NCI-H226 (cell line): ENCODE measurements around the gene FAM83F.
A peak's percentile ranks its signal among the peaks of the same experiment; 100 is the strongest.
"Not testable (repeated sequence)": the region's sequence is repeated elsewhere in the genome, so short reads cannot be mapped to it uniquely, and the experiment has no call there.

Experiments
- DNase-seq: peaks from one replicate; pipeline ENCODE4 v3.0.0-alpha.2; 2015

The FAM83F gene

DNA sequence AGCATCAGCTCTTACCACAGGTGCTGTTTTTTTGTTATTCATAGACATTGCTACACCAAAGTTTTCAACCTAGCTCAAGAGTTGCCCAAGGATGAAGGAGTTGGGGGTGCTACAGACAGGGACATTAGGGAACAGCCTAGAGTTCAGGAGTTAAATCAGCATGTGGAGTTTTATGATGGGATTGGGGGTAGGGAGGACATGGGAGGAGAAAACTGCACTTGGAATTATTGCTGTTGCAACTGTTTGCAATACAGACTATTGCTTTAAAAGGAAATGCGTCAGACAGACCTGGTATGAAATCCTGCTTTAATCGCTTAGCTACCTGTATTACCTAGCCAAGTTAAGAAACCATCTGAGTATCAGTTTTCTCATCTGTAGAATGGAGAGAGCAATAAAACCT lies 28.3 kb upstream of the FAM83F start:
- DNase-seq = no peak

DNA sequence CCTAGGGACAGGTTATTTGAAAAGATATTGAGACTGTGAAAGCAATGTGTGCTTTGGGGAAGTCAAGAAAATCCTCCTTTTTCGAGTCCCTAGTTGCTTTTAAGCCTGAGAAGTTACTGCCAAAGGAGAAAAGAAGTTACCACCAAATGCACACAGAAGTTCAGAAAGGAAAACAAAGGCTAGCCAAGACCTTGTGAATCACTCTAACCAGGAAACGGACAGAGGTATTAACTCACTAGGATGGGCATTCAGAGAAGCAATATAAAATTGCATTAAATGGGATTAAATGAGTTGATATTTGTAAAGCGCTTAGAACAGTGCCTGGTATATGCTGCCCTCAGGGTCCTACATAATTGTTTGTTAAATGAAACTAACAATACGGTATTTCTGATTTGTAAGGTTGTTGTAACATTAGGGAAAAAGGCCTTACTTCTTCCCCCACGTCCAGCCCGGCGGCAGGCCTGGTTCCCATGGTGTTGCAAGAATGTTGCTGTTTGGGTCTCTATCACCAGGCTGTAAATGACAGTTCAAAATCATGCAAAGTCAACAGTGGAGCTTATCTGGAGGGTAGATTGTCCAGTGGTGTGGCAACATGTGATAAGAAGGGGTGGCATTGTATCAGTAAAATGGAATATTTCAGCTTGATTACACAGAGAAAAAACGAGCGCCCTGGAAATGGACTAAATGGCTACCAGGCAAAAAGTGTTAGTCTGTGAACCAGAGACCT lies 27.5 kb upstream of the FAM83F start:
- DNase-seq = peak; percentile 8

DNA sequence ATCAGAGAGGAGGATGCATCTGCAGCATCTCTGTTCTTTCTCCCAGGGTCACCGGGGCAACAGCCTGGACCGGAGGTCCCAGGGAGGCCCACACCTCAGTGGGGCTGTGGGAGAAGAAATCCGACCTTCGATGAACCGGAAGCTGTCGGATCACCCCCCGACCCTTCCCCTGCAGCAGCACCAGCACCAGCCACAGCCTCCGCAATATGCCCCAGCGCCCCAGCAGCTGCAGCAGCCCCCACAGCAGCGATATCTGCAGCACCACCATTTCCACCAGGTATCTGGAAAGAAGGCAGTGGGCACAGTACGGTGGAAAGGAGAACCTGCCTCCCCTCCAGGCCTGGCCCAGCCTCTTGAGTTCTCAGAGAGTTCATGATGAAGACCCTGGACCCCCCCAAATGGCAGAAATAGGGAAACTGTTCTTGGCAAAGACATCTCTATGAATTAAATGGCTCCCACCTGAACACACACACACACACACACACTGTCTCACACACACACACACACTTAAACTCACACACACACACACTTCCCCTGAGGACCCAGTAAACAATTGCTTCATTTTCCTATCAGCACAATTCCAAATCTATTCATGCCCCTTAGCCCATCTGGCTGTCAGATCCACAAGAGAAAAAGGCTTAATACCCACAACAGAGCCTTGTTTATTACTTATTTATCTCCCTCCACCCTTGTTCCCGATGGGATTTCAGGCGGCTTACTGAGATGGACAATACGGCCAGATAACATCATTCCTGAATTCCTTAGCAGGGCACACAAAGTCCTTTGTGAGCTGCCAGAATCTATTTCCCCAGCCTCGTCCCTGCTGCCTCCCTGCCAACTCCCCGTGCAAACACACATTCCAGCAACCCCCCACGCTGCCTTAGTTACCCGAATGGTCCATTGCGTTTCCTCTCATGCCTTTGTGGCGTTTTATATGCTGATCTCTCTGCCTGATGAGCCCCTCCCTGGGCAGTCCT lies 26.5 kb upstream of the FAM83F start:
- no peak for DNase-seq

DNA sequence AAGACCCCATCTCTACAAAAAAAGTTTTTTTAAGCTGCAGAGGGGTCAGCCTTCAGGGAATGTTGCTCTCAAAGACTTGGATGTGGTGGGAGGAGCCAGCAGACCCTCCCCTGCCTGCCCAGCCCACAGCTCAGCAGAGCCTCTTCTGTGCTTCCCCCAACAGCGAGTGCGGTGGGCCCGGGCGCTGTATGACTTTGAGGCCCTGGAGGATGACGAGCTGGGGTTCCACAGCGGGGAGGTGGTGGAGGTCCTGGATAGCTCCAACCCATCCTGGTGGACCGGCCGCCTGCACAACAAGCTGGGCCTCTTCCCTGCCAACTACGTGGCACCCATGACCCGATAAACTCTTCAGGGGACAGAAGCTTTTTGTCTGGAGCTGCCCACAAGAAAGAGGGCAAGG lies 24.0 kb upstream of the FAM83F start:
- no peak for DNase-seq

DNA sequence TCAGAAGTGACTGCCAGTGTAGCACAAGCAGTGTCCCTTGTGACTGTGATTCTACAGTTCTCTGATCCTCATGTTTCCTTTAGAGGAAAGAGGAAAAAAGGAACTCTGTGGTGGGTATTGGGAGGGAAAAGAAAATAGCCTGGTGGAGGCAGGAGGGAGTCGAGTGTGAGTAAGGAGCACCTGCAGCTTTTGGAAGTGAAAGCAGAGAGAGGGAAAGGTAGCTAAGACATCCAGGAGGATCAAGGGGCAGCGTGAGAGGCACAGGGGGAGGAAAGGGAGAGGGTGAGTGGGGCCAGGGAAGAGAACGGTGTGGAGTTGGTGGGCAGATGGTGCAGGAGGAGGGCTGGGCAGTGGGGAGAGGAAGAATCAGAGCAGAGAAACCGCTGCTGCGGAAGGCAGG lies 22.1 kb upstream of the FAM83F start:
- DNase-seq = no peak

DNA sequence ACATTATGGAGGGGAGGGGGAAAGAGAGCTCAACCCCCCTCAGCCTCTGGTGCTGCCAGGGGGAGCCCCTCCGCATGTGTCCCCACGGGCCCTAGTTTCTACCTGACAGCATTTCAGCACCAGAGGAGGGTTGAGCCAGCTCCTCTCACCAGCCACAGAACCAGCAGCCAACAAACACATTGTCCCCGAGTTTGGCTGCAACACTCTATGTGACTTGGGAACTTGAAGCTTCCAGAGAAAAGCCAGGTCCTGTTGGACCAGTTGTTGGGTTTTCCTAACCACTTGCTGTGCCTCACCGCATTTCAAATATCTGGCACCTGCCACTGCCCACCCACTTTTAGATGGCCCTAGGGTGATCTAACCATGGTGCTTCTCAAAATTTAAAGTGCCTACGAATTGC lies 21.1 kb upstream of the FAM83F start:
- DNase-seq = no peak

DNA sequence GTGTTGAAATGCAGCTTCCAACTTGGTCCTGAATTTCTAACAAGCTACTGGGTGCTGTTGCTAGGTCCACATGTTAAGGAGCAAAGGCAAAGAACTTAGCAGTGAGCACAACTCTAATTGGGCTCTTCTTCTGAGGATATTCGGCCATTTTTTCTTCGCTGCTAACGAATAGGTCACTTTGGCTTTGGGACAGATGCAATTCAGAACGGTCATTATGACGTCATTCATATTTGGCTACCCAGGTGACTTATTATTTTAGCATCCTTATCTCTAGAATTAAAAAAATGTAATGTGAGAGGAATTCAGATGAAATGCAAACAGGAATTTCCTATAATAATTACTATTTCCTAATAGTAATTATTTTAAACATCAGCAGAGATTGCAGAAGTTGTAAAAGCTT lies 20.7 kb upstream of the FAM83F start:
- no peak for DNase-seq

DNA sequence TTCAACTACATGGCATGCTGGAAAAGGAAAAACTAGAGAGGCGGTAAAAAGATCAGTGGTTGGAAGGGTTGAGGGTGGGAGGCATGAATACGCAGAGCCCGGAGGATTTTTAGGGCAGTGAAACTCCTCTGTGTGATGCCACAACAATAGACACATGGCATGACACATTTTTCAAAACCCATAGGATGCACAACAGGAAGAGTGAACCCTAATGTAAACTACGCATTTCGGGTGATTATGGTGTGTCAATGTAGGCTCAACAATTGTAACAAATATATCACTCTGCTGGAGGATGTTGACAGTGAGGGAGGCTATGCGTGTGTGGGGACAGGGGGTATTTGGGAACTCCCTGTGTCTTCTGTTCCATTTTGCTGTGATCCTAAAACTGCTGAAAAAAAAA lies 15.7 kb upstream of the FAM83F start:
- no peak for DNase-seq

DNA sequence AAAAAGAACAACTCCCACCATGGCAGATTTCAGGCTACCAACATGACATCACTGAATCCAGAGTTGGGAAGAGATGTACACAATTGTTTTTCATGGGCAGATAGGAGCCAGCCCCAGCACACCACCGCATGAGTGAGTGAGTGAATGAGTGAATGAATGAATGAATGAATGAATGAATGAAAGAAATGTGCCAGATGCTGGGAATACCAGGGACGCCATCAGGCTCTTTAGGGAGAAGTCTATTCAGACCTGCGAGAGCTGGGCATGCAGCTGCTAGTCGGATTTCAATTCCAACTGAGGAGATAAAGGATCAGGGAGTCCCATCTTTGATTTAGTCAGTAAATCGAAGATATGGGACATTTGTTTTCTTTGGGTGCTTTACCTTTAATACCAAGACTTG lies 15.3 kb upstream of the FAM83F start:
- DNase-seq = no peak

DNA sequence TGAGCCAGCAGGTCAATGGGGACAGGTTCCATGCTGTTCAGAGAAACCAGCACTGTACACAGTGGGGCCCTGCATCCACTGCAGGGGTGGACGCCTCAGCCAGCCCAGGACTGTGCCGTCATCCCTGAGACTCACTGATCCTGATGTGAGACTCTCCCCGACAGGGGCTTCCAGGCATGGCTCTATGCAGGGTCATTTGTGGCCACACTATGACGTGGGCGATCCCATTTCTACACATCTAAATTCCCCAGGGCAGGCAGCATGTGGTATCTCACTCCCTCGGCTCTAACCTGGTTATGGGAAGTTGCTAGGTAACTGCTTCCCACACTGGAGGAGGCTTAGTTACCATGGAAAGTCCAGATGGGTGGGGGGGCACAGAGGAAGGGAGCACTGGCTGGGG lies 14.2 kb upstream of the FAM83F start:
- DNase-seq = no peak

DNA sequence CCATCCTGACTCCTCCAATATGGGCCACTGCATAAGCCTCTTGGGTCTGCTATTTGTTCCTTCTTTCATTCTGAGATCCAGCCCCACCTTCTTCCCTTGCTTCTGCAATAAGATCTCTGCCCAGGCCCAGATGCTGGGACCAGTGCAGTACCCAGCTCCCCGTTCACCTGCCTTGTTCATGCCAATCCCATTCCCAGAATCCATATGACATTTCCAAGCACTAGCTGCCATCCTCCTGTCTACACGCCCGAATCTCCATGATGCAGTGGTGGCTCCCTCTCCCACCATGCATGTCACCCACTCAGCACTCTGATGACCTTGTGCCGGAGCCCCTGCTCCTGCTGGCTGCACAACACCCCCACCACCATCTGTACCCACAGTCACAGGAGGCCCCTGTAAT lies 11.4 kb upstream of the FAM83F start:
- DNase-seq = no peak

DNA sequence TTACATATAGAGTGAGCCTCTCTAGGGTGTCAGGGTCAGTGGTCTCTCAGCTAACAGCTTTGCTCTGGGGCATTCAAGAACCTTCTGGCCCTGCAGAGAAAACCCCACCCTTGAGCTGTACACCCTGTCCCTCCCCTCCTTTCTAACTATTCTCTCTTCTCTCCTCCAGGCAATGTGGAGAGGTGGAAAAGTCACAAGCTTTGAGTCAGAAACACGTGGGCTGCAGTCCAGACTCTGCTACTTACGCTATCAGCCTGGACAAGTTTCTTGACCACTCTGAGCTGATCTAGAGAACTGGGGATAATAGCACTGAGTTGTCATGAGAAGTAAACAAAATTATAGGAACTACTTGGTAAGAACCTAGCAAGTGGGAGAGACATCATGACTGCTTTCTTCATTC lies 10.7 kb upstream of the FAM83F start:
- no peak for DNase-seq

DNA sequence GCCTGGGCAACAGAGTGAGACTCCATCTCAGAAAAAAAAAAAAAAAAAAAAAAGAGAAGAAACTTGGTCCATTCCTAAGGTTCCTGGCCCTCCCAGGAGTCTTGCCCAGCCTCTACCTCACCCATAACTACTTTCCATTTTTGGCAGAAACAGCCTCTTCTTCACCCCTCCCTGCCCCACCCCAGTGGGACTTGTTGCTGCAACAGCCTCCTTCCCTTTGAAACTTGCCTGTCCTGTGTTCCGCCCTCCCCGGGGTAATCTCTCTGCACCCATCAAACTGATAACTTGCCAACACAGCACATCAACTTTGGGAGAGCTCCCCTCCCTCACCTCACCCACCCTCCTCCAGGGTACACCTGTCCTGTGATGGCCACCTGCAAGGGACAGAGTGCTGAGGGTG lies 10.0 kb upstream of the FAM83F start:
- no peak for DNase-seq

DNA sequence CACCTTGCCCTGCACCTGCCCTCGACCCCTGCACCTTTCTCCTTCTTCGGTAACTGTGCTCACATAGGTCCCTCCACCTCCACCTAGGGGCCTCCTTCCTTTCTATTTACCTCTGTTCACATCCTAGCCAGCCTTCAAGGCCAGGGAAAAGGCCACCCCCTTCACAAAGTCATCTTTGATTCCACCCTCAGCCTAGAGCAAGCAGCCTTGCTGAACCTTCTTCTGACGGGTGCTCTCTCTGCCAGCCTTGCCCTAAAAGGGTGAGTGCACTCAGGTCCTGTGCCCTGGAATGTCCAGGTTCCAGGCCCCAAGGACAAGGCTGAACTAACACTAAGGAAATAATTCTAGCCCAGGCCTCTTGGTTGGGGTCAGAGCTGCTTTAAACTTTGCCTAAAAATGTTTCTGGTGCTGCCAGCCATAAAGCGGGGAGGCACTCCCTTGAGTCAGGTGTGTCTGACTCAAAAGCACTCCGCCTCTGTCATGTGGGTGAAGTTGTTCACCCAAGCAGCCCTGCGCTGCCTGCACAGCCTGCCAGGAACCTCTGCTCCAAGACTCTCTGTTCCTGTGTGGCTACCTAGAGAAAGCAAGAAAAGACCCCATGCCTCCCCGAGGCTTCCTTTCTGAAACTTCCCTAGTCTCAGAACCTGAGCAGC lies 9.2 kb upstream of the FAM83F start:
- DNase-seq = no peak

DNA sequence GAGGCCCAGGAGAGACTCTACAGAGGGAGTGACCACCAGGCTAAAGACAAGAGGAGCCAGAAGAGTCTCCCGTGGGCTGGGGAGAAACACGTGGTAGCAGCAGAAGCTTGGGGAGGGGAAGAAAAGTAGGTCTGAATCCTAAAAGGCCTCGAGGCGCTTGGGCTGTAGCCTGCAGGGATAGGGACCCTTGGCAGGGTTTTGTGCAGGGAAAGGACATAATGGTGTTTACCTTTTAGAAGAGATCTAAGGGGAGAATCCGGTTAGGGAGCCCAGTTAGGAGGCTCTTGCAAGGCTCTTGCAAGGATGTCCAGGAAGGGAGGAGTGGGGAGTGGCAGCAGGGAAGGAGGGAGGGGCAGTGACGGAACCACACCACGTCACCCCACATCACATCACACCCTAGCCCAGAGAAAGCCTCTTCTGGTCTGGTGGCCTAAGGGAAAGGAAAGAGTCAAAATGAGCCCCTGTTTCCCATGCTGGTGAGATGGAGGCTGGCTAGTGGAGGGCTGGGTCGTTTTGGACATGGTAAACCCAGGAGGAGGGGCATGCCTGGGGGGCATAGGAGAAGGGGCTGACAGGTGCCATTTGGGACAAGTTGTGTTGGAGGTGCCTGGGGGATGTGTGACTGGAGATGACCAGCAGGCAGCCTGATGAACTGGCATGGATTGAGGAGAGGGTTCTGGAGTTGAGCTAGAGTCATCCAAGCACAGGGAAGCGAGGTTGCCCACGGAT lies 6.2 kb upstream of the FAM83F start:
- no peak for DNase-seq

DNA sequence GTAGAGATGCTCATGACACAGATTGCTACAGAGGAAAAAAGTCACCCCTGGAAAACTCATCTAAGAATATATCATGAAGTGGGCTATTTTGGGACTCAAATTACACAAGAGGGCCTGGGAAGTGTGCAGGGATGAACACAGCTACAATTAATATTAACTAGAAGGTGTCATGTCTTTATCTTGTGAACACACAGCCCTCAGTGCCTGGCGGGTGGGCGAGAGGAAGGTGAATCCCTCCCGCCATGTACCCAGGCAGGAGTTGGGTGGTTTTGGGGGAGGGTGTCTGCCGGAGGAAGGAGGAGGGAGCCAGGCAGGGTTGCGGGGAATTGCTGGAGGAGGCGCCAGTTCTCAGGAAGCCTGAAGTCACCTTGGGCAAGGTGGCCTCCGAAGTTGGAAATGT lies 5.1 kb upstream of the FAM83F start:
- DNase-seq = no peak

DNA sequence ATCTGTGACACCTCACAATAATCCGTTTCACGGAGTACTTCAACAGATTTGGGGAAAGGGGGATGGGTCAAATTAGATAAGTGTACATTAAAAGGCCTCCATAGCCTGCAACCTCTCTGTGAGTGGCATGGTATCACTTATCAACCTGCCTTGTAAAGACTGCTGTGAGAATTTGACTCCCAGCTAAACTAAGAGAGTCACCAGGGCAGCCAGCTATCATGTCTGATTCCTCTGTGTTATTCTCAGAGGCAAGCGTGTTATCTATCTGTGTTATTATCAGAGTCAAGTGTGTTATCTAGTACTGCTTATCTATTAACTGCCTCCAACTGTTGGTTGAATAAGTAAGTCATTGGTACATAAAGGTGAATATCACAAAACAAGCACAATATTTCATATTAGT lies 4.1 kb upstream of the FAM83F start:
- no peak for DNase-seq

DNA sequence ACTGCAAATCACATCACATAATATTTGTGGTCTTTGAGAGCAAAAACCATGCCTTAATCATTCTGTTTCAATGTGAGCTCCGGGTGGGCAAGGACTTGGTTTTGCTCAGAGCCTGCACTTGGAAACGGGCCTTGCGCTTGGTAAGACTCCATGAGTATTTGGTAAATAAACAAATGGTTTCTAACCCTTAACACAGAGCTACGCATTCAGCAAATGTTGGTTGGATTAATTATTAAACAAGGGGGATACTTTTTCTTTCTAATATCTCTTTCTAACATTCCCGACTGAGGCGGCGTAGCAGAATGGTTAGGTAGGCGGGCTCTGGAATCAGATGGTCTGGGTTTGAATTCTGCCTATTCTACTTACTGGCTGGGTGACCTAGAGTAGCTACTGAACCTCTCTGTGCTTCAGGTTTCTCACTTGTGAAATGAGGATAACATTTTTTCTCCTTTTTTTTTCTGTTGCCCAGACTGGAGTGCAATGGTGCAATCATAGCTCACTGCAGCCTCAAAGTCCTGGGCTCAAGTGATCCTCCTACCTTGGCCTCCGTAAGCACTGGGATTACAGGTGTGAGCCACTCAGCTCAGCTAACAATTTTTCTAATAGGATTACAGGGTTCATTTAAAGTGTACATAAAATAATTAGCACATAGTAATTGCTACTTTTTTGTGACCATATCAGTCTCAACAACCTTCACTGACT lies 3.4 kb upstream of the FAM83F start:
- DNase-seq = no peak

DNA sequence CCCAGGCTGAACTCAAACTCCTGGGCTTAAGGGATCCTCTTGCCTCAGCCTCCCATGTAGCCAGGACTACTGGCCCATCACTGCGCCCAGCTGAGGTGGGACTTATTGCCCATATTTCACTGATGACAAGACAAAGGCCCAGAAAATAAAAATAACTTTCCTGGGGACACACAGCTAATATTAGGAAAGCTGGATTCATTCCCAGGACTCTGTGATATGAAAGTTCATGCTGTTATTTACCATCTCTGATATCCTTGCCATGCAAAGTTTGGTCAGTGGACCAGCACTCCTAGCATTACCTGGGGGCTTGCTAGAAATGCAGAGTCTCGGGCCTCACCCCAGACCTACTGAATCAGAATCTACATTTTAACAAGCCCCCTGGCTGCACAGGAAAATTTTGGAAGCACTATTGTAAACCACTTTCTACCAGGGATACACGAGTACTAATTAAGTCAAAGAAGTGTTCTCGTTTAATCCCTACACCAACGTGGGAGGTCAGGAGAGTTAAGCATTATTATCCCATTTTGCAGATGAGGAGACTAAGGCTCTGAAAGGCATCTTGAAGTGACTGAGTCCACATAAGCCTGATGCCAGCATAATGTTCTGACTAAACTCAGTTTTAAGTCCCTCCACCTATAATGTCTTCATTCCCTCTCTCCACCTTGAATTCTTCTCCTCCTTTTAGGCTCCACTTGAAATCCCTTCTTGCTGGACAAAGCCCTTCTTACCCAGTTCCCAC lies 2.5 kb upstream of the FAM83F start:
- DNase-seq = no peak

DNA sequence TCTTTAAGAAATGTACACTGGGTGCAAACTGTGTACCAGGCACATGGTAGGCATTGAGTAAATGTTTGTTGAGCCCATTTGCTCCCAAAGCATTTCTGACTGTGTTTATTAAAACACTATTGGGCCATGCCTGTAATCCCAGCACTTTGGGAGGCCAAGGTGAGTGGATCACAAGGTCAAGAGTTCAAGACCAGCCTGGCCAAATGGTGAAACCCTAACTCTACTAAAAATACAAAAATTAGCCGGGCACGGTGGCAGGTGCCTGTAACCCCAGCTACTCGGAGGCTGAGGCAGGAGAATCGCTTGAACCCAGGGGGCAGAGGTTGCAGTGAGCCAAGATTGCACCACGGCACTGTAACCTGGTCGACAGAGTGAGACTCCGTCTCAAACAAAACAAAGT lies 1.9 kb upstream of the FAM83F start:
- DNase-seq = not testable (repeated sequence)

DNA sequence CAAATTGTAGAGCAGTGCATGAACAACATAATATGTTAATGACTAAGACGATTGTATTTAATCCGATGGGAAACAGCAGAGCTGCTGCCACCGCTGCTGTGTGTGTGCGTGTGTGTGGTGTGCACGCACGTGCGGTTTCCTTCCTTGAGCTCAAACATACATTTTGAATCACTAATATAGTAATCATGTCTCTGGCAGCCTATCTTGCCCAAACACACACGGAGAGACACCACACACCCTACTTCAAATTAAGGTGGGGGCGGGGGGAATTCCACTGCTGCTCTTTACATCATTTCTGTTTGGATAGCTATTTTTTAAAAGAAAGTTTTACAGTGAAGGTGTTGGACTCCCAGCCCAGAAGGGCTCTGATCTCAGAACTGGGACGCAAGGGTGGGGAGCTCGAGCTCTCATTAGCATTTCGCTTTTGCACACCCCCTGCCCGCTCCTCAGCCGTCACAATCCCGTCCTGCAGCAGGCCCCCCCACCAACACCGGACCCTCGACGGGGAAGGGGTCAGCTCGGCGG lies 651 bp upstream of the FAM83F start:
- DNase-seq = no peak
